NCI-H1694 (cell line): Measurements from ENCODE around the gene KCNH6.

ENCODE experiments used
- DNase-seq: peaks from one replicate; lab custom pipeline; 2025; lab: John Stamatoyannopoulos, UW

KCNH6 gene

DNA sequence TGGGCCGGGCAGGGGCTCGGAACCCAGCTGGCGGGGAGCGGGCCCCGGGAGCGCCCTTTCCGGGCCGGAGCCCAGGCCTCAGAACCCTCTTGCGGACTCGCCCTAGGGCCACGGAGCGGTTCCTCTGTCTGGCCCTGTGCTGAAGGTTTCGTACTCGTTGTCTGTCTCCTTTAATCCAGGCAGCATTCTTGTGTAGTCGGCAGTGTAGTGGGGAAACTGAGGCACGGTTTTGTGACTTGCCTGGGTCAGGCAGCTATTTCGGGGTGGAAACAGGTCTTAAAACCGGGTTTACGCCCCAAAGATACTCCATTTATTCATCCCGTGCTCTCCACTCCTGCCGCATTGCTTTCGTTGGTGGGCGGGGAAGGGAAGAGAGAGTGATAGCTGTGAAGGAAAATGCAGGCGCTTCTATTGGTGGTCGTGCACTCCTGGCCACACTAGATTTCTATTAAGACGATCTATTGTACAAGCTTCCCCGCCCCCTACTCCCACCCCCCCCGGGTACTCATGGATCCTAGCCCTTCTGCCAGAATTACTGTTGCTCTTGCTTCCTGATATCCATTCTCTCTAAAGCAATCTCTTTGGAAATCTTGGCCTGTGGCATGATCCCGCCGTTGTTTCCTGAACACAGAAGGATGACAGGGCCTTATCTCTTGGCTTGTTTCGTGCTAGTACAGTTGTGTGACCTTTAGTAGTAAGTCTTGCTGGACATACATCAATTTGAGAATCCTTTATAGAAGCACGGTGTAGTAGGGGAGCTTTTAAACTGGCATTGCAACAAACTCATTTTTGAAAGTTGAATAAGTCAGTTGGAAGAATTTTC lies 27.9 kb downstream of the KCNH6 start:
- DNase-seq = peak; percentile 46

DNA sequence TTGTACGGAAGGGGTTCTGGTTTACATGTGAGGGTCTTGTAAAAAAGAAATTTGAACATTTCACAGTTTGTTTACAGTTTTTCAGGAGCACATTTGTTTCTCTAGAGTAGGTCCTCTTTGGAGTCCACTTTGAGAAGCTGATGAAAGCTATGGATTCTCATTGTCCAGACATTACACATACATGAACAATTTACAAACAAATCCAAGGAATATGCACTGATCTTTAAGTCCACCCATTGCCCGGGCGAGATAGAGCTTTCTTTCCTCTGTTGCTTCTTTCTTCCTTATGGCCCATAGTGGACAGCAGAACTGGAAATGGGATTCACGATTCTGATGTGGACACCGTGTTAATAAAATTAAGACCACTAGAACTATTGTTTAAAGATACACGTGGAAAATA lies 29.1 kb downstream of the KCNH6 start:
- no peak for DNase-seq

DNA sequence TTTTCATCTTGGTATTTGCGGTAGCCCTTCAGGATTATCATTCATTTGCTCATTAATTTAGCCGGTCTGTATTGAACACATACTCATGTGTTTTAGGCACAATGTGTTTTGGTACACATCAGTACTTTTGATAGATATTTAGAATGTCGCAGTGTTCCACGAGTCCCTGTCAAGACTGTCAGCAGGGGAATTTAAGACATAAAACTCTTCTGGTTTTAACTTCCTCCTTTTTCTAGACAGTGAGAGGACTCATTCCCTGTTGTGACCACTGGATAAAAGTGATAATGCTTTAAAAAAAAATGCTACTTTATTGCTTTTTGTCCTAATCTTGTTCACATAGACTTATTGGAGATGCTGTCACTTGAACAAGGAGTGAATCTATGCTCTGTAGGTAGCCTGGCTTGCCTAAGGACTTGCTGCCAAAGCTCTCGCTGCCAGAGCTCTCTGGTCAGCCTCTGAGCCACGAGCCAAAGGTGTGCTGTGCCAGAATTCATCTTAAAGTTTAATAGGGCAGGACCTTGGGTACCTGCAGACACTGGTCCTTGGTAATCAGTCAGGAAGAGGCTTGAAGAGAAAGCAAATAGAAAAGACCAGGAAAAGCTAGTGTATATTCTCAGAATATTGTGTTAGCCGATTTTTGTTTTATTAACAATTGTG lies 32.5 kb downstream of the KCNH6 start:
- no peak for DNase-seq

DNA sequence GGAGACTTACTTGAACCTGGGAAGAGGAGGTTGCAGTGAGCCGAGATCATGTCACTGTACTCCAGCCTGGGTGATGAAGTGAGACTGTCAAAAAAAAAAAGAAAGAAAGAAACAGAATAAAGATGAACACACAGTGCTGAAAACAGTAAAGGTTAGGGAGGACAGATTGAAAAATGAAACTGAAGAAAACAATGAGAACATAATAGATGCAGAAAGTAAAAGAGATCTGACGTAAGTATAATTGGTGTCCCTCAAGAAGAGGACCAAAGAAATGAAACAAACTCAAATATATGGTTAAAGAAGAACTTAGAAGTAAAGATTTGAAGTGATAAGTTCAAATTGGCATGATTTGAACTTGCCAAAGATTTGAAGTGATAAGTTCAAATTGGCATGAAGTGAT lies 34.3 kb downstream of the KCNH6 start:
- no peak for DNase-seq

DNA sequence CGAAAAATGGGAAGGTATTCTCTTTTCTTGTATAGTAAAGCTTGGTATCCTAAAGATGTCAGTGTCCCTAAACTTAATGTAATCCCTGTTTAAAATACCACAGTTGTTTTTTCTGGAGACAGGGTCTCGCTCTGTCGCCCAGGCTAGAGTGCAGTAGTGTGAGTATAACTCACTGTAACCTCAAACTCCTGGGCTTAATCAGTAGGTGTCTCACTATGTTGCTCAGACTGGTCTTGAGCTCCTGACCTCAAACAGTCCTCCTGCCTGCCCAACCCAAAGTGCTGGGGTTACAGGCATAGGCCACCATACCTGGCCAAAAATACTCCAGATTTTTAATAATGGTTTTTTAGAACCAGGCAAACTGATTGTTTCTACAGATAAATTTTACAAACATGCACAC lies 35.3 kb downstream of the KCNH6 start:
- no peak for DNase-seq

DNA sequence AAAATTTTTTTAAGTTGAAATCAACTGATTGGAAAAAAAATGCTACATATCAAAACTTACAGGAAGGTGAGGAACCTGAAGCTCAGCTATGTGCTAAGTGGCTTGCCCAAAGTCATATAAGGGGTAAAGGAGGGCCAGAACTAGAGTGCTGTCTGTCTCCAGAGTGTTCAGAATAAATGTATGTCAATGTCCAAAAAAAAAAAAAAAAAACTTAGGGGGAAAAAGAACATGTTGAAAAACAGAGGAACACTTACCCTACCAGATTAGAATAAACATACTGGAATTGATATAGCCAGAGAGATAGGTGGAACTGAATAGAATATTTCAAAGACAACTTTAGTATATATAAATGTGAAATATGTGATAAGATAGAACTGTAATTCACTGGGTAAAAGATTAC lies 38.7 kb downstream of the KCNH6 start:
- no peak for DNase-seq

DNA sequence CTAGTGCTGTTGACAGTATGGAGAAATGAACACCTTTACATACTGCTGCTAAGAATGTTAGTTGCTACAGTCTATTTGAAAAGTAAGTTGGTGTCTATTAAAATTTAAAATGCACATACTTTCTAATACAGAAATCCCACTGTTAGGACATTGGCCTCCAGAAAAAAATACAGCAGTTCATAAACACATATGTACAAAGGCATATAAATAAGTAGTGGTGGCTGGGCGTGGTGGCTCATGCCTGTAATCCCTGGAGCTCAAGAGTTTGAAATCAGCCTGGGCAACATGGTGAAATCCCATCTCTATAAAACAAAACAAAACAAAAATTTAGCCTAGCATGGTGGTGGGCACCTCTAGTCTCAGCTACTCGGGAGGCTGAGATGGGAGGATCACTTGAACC lies 40.2 kb downstream of the KCNH6 start:
- DNase-seq = no peak

DNA sequence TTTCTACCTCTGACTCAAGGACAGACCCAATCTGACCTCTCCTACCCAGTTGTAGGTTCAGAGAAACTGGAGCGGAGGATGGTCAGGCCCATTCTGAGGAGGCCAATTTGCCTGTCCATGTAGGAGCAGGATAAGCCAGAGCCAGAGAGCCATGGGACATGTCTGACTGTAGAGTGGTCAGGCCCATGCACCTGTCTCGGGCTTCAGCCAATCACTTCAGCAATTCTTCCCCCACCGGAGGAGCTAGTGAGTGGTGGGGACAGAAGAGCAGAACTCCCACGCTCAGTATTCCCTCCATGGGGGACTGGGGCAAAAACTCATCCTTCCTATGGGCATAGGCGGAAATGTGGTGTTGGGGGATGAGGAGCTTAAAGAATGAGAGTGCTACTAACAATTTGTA lies 41.4 kb downstream of the KCNH6 start:
- no peak for DNase-seq

DNA sequence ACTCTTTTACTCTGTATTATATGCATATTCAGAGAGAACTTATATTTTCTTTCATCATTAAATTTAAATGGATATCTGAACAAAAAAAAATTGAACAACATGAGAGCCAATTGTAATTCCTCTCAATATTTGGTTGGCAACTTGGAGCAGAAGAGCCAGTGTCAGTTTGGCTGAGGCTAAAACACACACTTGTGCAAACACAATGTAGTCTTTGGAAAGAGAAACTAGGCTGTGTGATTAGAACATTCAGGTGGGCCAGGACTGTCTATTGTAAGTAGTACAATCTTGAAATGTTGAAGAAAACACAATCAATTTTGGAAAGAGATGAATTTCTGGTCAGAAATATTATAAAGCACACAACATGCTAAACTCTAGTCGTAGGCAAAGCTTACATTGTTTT lies 44.1 kb downstream of the KCNH6 start:
- no peak for DNase-seq

DNA sequence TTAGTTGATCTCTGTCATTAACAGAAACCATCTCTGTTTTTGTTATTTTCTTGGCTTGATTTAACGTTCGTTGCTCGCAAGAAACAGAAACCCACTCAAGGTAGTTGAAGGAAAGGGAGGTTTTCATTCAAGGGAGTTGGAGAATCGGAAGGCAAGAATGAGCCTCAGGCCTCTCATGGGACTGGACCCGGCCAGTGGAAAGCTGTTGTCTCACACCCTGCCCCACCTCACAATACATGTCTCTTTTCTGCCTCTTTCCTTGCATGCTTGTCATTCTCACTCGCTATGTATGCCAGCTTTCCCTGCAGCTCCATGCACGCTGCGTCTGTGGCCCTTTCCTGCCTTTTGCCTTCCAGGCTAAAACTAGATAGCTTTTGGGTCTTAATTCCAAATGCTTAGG lies 45.4 kb downstream of the KCNH6 start:
- no peak for DNase-seq

DNA sequence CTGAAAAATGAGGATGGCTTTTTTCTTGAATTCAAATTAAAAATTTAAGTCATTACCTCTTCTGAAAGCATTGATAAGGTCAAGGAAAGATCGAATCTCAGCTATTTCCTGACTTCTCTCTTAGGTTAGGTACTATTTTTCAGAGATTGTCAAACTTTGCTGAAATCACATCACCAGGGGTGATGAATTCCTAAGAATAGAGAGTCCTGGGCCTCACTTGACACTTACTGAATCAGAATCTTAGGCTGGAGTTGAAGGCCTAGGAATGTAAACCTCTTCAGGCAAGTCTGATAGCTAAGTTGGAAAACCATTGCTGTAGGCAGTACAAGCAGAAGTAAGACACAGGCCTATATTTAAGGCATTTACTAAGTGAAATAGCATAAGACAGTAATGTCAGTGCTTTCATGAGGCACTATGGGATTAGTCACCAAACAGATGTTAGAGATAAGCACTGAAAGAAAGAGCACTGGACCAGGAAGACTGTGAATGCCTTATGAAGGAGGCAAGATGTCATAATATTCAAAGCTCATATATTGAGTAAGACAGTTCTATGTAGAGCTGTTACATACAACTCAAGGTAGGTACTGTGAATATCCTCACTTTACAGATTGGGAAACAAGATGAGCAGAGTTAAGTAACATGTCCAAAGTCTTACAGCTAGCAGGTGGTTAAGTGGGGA lies 48.6 kb downstream of the KCNH6 start:
- no peak for DNase-seq

DNA sequence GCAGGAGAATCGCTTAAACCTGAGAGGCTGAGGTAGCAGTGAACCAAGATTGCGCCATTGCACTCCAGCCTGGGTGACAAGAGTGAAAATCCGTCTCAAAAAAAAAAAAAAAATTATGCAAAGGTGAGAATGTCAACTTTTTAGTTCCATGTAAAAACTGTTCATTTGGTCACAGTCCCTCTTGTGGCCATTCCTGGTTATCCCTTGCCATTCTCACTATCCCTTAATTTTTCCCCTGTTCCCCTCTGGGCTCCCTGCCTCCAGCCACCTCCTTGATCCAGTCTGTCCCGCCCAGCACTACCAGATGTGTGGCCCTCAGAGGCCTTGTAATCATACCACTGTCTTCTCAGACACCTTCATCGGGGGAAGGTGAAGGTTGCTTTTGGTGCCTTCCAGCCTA lies 50.5 kb downstream of the KCNH6 start:
- no peak for DNase-seq

DNA sequence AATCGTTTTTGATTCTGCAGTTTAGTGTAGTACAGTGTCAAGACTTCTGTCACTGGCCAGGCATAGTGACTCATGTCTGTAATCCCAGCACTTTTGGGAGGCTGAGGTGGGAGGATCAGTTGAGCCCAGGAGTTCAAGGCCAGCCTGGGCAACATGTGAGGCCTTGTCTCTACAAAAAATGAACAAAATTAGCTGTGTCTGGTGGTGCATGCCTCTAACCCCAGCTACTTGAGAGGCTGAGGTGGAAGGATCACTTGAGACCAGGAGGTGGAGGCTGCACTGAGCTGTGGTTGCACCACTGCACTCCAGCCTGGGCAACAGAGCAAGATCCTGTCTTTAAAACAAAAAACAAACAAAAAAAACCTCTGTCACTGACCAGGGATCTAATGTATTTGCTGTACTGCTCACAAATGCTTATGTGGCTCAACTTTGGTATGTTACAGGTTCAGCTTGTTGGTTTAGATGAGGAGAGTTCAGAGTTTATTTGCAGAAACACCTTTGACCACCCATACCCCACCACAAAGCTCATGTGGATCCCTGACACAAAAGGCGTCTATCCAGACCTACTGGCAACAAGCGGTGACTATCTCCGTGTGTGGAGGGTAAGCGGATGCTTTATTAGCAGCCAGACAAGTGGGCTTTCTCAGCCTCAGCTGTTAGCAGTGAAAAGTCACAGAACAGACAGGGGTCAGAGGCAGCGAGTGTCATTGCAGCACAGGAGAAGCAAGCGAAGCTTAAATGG lies 55.0 kb downstream of the KCNH6 start:
- DNase-seq = no peak

DNA sequence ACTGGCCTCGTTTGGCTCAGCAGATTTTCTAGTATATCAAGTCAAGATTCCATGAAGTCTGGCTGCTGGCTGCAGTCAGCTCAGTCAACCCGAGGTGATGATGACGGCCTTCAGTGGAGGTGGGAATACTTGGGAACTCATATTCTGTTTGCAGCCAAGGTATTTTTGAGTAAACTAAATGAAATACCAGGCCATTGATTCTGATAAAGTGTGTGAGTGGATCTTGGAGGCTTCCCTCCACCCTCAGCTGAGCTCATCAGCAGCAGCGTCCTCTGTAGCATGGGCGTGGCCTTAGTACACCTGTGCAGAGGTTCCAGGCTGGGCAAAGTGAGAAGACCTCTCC lies 55.6 kb downstream of the KCNH6 start:
- DNase-seq = no peak

DNA sequence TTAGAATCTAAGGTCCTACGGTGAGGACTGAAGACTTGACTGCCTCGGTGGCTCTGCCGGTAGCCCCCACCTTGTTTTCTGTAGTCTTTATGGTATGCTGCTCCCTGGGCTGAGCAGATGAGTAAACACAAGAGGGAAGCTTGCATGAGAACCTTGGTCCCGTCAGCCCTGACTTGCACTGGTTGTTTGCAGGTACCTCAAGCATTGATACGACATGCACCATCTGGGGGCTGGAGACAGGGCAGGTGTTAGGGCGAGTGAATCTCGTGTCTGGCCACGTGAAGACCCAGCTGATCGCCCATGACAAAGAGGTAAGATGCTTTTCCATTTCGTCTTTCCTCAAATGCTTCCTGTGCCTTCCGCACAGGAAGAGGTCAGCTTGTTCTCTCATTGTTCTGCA lies 56.5 kb downstream of the KCNH6 start:
- no peak for DNase-seq

DNA sequence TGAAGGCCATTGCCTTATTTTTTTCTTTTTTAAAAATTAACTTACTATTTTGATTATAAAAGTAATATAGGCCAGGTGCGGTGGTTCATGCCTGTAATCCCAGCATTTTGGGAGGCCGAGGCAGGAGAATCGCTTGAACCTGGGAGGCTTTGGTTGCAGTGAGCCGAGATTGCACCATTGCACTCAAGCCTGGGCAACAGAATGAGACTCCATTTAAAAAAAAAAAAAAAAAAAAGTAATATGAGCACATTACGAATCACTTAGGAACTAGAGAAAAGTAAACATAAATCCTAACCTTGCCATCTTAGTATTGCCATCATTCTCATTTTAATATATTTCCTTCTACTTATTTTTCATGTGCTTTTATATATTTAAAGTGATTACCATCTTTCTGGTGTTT lies 64.6 kb downstream of the KCNH6 start:
- DNase-seq = no peak

DNA sequence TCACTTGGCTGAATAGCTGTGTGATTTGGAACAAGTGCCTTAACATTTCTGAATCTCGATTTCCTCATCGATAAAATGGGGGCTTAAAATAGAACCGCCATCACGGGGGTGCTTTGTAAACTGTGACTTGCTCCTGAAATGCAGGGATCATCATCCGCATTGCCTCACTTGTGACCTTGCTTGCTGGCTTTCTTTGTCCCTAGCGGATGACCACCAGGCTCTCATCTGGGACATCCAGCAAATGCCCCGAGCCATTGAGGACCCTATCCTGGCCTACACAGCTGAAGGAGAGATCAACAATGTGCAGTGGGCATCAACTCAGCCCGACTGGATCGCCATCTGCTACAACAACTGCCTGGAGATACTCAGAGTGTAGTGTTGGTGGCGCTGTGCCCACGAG lies 65.6 kb downstream of the KCNH6 start:
- DNase-seq = peak; percentile 55

DNA sequence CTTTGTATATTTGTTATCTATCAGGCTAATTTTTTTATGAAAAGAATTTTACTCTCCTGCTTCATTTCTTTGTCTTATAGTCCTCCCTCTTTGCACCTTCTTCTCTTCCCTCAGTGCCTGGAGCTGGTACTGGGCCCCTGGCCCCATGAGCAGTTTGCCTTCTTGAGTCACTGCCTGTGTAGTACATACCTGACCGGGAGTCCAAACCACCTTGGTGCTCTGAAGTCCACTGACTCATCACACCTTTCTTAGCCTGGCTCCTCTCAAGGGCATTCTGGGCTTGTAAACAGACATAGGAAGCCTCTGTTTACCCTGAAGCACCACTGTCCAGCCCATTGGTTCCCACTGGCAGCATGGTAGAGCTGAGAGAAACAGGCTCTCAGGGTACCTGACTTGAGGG lies 66.5 kb downstream of the KCNH6 start:
- DNase-seq = no peak

DNA sequence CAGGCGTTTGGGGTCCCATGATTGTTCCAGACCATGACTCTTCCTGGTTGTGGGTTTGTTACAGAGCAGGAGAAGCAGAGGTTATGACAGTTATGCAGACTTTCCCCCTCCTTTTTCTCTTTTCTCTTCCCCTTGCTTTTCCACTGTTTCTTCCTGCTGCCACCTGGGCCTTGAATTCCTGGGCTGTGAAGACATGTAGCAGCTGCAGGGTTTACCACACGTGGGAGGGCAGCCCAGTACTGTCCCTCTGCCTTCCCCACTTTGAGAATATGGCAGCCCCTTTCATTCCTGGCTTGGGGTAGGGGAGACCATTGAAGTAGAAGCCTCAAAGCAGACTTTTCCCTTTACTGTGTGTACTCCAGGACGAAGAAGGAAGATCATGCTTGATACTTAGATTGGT lies 69.6 kb downstream of the KCNH6 start:
- DNase-seq = no peak

DNA sequence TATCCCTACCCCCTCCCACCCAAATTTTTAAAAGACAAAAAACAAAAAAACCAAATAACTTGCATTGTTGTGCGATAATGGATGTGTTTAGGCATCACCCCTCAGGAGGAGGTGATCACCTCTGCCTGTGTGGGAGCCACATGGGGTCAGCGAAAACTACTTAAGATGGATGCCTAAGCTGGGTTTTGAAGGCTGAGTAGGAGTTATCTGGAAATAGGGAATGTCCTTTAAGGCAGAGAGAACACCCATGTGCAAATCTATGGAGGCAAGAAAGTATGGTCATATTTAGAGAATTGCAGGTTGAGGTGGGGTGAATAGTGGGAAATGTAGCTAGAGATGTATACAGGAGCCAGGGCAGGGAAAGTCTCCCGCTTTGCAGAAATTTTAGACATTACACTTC lies 72.0 kb downstream of the KCNH6 start:
- DNase-seq = no peak
